H9 (cell line): Measurements from ENCODE around the gene CRACR2A. TPM values are rescaled to one million over a fixed set of nuclear protein-coding genes. Genes with fewer than 3 reads are reported as not detected.

Experiments used
- DNase-seq: peaks from one replicate; pipeline ENCODE4 v3.0.0-alpha.2; 2017
- H2AFZ ChIP-seq: one replicate; pipeline ENCODE4 v1.6.1; 2013; ENCODE audit warnings: mild to moderate bottlenecking, low read length, control low read depth, moderate library complexity
- H2AK5ac ChIP-seq: 2 replicates; pipeline ENCODE4 v1.6.1; 2013; ENCODE audit warnings: low read length, control low read depth, mixed read lengths; ENCODE audit not compliant: insufficient read length
- H2BK120ac ChIP-seq: one replicate; pipeline ENCODE4 v1.6.1; 2013; ENCODE audit warnings: low read depth, mild to moderate bottlenecking, low read length, control low read depth, inconsistent platforms; ENCODE audit not compliant: poor library complexity, severe bottlenecking
- H2BK12ac ChIP-seq: 2 replicates; pipeline ENCODE4 v1.6.1; 2013; ENCODE audit warnings: low read length, control low read depth, mixed read lengths, low read depth; ENCODE audit not compliant: insufficient read length
- H2BK15ac ChIP-seq: 2 replicates; pipeline ENCODE4 v1.6.1; 2013; ENCODE audit warnings: low read depth, low read length, control low read depth
- H2BK20ac ChIP-seq: one replicate; pipeline ENCODE4 v1.6.1; 2013; ENCODE audit warnings: low read depth, mild to moderate bottlenecking, low read length, control low read depth, inconsistent platforms; ENCODE audit not compliant: poor library complexity, severe bottlenecking
- H2BK5ac ChIP-seq: 2 replicates; pipeline ENCODE4 v1.6.1; 2013; ENCODE audit warnings: low read length, control low read depth, mixed read lengths; ENCODE audit not compliant: insufficient read length
- H3K14ac ChIP-seq: 2 replicates; pipeline ENCODE4 v1.6.1; 2013; ENCODE audit warnings: low read length, control low read depth; ENCODE audit not compliant: insufficient read depth
- H3K18ac ChIP-seq: 2 replicates; pipeline ENCODE4 v1.6.1; 2013; ENCODE audit warnings: low read depth, mild to moderate bottlenecking, mixed read lengths, low read length, control low read depth; ENCODE audit not compliant: insufficient read length
- H3K23ac ChIP-seq: 2 replicates; pipeline ENCODE4 v1.6.1; 2013; ENCODE audit warnings: low read length, control low read depth, mixed read lengths, low read depth; ENCODE audit not compliant: insufficient read length
- H3K23me2 ChIP-seq: 2 replicates; pipeline ENCODE4 v1.6.1; 2013; ENCODE audit warnings: low read depth, mild to moderate bottlenecking, mixed read lengths, low read length, control low read depth; ENCODE audit not compliant: insufficient read length, poor library complexity, severe bottlenecking
- H3K27ac ChIP-seq: 2 replicates; pipeline ENCODE4 v1.5.1; 2013; ENCODE audit warnings: low read length, control low read depth, mixed read lengths, low read depth; ENCODE audit not compliant: insufficient read length
- H3K27me3 ChIP-seq: 2 replicates; pipeline ENCODE4 v1.6.1; 2013; ENCODE audit warnings: low read length, control low read depth, inconsistent platforms; ENCODE audit not compliant: insufficient read depth
- H3K4ac ChIP-seq: 2 replicates; pipeline ENCODE4 v1.6.1; 2013; ENCODE audit warnings: low read depth, mild to moderate bottlenecking, control low read depth, inconsistent platforms, low read length, moderate library complexity
- H3K4me1 ChIP-seq: 2 replicates; pipeline ENCODE4 v1.6.1; 2013; ENCODE audit warnings: low read length, control low read depth, inconsistent platforms; ENCODE audit not compliant: insufficient read depth
- H3K4me2 ChIP-seq: 2 replicates; pipeline ENCODE4 v1.6.1; 2013; ENCODE audit warnings: low read length, control low read depth, mixed read lengths; ENCODE audit not compliant: insufficient read length, insufficient read depth
- H3K56ac ChIP-seq: 2 replicates; pipeline ENCODE4 v1.6.1; 2013; ENCODE audit warnings: low read depth, mild to moderate bottlenecking, mixed read lengths, low read length, control low read depth; ENCODE audit not compliant: insufficient read length
- H3K79me1 ChIP-seq: 2 replicates; pipeline ENCODE4 v1.6.1; 2013; ENCODE audit warnings: low read depth, mild to moderate bottlenecking, moderate library complexity, low read length, control low read depth, inconsistent platforms; ENCODE audit not compliant: insufficient read depth, poor library complexity, severe bottlenecking
- H3K79me2 ChIP-seq: 2 replicates; pipeline ENCODE4 v1.6.1; 2013; ENCODE audit warnings: low read length, control low read depth, inconsistent platforms; ENCODE audit not compliant: insufficient read depth
- H3K9ac ChIP-seq: 2 replicates; pipeline ENCODE4 v1.6.1; 2013; ENCODE audit warnings: low read length, control low read depth, mixed read lengths; ENCODE audit not compliant: insufficient read length; ENCODE audit errors: extremely low read depth
- H3K9me3 ChIP-seq: one replicate; pipeline ENCODE4 v1.6.1; 2013; ENCODE audit warnings: low read depth, low read length, inconsistent platforms; ENCODE audit not compliant: control insufficient read depth
- H3T11ph ChIP-seq: one replicate; pipeline ENCODE4 v1.6.1; 2013; ENCODE audit warnings: mild to moderate bottlenecking, low read length, control low read depth, inconsistent platforms
- H4K20me1 ChIP-seq: one replicate; pipeline ENCODE4 v1.6.1; 2013; ENCODE audit not compliant: control insufficient read depth, insufficient read length, insufficient read depth
- H4K5ac ChIP-seq: 2 replicates; pipeline ENCODE4 v1.6.1; 2013; ENCODE audit warnings: low read depth, mild to moderate bottlenecking, mixed read lengths, low read length, control low read depth; ENCODE audit not compliant: insufficient read length
- H4K8ac ChIP-seq: replicated peaks from 2 replicates; pipeline ENCODE4 v1.6.1; 2013; ENCODE audit warnings: low read length, control low read depth, mixed read lengths, low read depth; ENCODE audit not compliant: insufficient read length
- H4K91ac ChIP-seq: 2 replicates; pipeline ENCODE4 v1.6.1; 2013; ENCODE audit warnings: low read depth, mild to moderate bottlenecking, moderate library complexity, mixed read lengths, low read length, control low read depth; ENCODE audit not compliant: insufficient read length
- H3K27ac Mint-ChIP-seq, 3 experiments: 2 replicates in 2 of 3; 3 replicates in 1 of 3; pipeline ENCODE4 v1.8.0; 2020 to 2021; ENCODE audit warnings: mixed read lengths in 3 of 3, mild to moderate bottlenecking in 1 of 3, moderate library complexity in 1 of 3
- H3K27me3 Mint-ChIP-seq: 2 replicates; pipeline ENCODE4 v1.8.0; 2021; ENCODE audit warnings: low read depth, mild to moderate bottlenecking, moderate library complexity, mixed read lengths
- H3K36me3 Mint-ChIP-seq, 3 experiments: 2 replicates in 2 of 3; 3 replicates in 1 of 3; pipeline ENCODE4 v1.8.0; 2020 to 2021; ENCODE audit warnings: low read depth in 3 of 3, mixed read lengths in 3 of 3; ENCODE audit not compliant: insufficient read depth in 1 of 3
- H3K4me1 Mint-ChIP-seq, 2 experiments: 2 replicates each; pipeline ENCODE4 v1.8.0; 2020; ENCODE audit warnings: mixed read lengths in 2 of 2
- H3K4me3 Mint-ChIP-seq, 2 experiments: 2 replicates in 1 of 2; 3 replicates in 1 of 2; pipeline ENCODE4 v1.8.0; 2020 to 2021; ENCODE audit warnings: mild to moderate bottlenecking in 2 of 2, mixed read lengths in 2 of 2, moderate library complexity in 1 of 2
- H3K9me3 Mint-ChIP-seq, 2 experiments: 2 replicates in 1 of 2; 3 replicates in 1 of 2; pipeline ENCODE4 v1.8.0; 2020; ENCODE audit warnings: mild to moderate bottlenecking in 2 of 2, mixed read lengths in 2 of 2, moderate library complexity in 1 of 2
- WGBS: extraction: QIAGEN DNeasy Blood & Tissue Kit; methylation state at CpG from one replicate; pipeline ENCODE4 v1.1.7; 2013; ENCODE audit warnings: missing lambda C conversion rate, low lambda C conversion rate, mixed read lengths; ENCODE audit not compliant: insufficient read length; ENCODE audit errors: extremely low coverage; 5-methylcytosine and 5-hydroxymethylcytosine counted together
- total RNA-seq: library from RNA; stranded (reverse); gene quantifications from 2 replicates; pipeline ENCODE4 v1.2.1, GENCODE V29; 2021
- TF ChIP-seq, protein P1 (sequence below): fragments of 200-600 bp; sonication (generic); conservative IDR thresholded peaks from 3 replicates; pipeline ENCODE4 v1.8.0; 2021; ENCODE audit warnings: antibody characterized with exemption, mild to moderate bottlenecking

Gene CRACR2A
- total RNA-seq, 1 experiment from 2014 or later = 2.0 TPM

- Histone ChIP-seq H3K27ac (no peak overlapping the region), H2BK15ac (no peak overlapping the region), H2AK5ac (no peak overlapping the region), H3K4me2 (no peak overlapping the region), H2BK12ac (no peak overlapping the region), H3K27me3 (no peaks in the 10 kb centered on the region), H3K14ac (no peak overlapping the region), H2BK20ac (no peak overlapping the region), H3K79me1 (no peaks in the 10 kb centered on the region), H3K4me1 (no peaks in the 10 kb centered on the region; the same call in none of the 2 replicates), H3K23me2 (no peaks in the 10 kb centered on the region), H2AFZ (no peak overlapping the region), H3T11ph (no peak overlapping the region), H4K8ac (no peak overlapping the region), H3K23ac (no peak overlapping the region), H4K91ac (no peak overlapping the region), H2BK120ac (no peak overlapping the region), H2BK5ac (no peak overlapping the region), H3K79me2 (no peaks in the 10 kb centered on the region), H3K4ac (no peak overlapping the region), H3K9ac (no peak overlapping the region), H4K20me1 (no peaks in the 10 kb centered on the region), H3K56ac (no peak overlapping the region), H4K5ac (no peak overlapping the region), H3K9me3 (no peaks in the 10 kb centered on the region), H3K18ac (no peak overlapping the region)
- Mint-ChIP-seq H3K9me3 (no peaks in the 10 kb centered on the region; a peak in 1 of 5 replicates), H3K4me3 (no peak overlapping the region), H3K36me3 (no peaks in the 10 kb centered on the region), H3K27me3 (peaks cover 23% of the 10 kb centered on the region), H3K27ac (peak overlapping the region in 1 of 3 experiments; percentile 1; a peak in 2 of 7 replicates), H3K4me1 (peaks cover 42 to 54% of the 10 kb centered on the region in 2 experiments)
- no CpG with 5 or more reads among the region's 17 CpGs for WGBS
- TF ChIP-seq, protein P1, sequence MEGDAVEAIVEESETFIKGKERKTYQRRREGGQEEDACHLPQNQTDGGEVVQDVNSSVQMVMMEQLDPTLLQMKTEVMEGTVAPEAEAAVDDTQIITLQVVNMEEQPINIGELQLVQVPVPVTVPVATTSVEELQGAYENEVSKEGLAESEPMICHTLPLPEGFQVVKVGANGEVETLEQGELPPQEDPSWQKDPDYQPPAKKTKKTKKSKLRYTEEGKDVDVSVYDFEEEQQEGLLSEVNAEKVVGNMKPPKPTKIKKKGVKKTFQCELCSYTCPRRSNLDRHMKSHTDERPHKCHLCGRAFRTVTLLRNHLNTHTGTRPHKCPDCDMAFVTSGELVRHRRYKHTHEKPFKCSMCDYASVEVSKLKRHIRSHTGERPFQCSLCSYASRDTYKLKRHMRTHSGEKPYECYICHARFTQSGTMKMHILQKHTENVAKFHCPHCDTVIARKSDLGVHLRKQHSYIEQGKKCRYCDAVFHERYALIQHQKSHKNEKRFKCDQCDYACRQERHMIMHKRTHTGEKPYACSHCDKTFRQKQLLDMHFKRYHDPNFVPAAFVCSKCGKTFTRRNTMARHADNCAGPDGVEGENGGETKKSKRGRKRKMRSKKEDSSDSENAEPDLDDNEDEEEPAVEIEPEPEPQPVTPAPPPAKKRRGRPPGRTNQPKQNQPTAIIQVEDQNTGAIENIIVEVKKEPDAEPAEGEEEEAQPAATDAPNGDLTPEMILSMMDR = no peak
- no peak for DNase-seq
Measured at GRCh38 chr12:3598896-3599860, 153.7 kb downstream of the CRACR2A start.
